ENCODE results near the gene CDCA4. TPM values are rescaled to one million over a fixed set of nuclear protein-coding genes. Genes with fewer than 3 reads are reported as not detected.

The CDCA4 gene
- total RNA-seq, 1 experiment from 2014 or later = 57.7 TPM

DNA sequence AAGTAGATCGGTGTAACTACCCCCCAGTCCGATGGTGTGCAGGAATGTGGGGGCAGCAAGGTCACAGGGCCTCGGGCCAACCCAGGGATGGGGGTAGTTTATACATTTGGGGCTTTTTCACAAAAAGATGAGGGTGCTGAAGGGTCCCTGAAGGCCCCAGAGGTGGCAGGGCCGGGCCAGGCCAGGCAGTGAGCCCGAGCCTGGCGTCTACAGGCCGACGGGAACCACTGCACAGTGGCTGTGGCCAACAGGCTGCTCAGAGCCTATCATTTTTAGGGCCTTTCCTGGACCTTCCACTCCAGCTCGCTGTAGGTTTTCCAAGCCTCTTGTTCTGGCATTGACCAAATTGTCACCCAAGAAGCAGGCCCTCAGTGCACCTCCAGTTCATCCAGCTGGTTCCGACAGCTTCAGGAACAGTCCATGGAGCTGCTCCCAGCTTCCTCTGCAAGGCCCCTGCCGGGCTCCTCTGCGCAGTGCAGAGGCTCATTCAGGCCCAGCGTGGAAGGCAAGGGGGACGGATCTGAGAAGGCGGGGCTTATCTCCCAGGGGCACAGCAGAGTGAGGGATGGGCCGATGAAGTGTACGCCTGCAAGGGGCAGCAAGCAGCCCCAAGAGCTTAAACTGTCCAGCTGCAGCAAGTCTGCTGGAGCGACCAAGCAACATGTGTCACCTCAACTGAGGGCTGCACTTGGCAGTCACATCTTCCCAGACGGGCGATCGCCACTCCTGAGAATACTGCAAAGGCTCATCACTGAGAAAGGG is 13.9 kb downstream of the CDCA4 start:
- H3K4me1 Mint-ChIP-seq = 0 out of 4 replicates have a peak, but pooled peaks cover 0 to 2% of the 10 kb centered on the region in 2 experiments
- no peak overlapping the region for H3K27ac ChIP-seq (ENCODE audit: insufficient read length, low read depth, low read length)
- H3K4me3 Mint-ChIP-seq = no peak overlapping the region
- peaks cover 17 to 46% (median 36%) of the 10 kb centered on the region in 3 experiments; a peak in 6 of 7 replicates for H3K36me3 Mint-ChIP-seq (ENCODE audit: insufficient read depth in 1 of 3, low read depth in 3 of 3)
- whole genome bisulfite sequencing (ENCODE audit: extremely low coverage, insufficient read length, low lambda C conversion rate) = no CpG with 5 or more reads among the region's 21 CpGs
- H4K8ac ChIP-seq (replicated peaks; ENCODE audit: insufficient read length, low read depth, low read length) = no peak overlapping the region
- H4K20me1 ChIP-seq (ENCODE audit: control insufficient read depth, insufficient read depth, insufficient read length) = no peaks in the 10 kb centered on the region
- no peak overlapping the region for H2BK120ac ChIP-seq (ENCODE audit: low read depth, low read length, poor library complexity, severe bottlenecking)
- H3K4me2 ChIP-seq (ENCODE audit: insufficient read depth, insufficient read length, low read length) = no peak overlapping the region
- no peaks in the 10 kb centered on the region for H3K4me1 ChIP-seq (ENCODE audit: insufficient read depth, low read length)
- H3K79me2 ChIP-seq (ENCODE audit: insufficient read depth, low read length) = peaks cover 4% of the 10 kb centered on the region; the same call in 1 of the 2 replicates
- no peak overlapping the region for H2AK5ac ChIP-seq (ENCODE audit: insufficient read length, low read length)
- no peak overlapping the region for H2BK20ac ChIP-seq (ENCODE audit: low read depth, low read length, poor library complexity, severe bottlenecking)
- no peaks in the 10 kb centered on the region for H3K27me3 Mint-ChIP-seq (ENCODE audit: low read depth)
- H3K9me3 ChIP-seq (ENCODE audit: control insufficient read depth, low read depth, low read length) = no peaks in the 10 kb centered on the region
- no peaks in the 10 kb centered on the region for H3K27me3 ChIP-seq (ENCODE audit: insufficient read depth, low read length)
- peaks cover 6% of the 10 kb centered on the region for H3K79me1 ChIP-seq (ENCODE audit: insufficient read depth, low read depth, low read length, poor library complexity, severe bottlenecking)
- H3K18ac ChIP-seq (ENCODE audit: insufficient read length, low read depth, low read length) = no peak overlapping the region
- no peak overlapping the region for H4K5ac ChIP-seq (ENCODE audit: insufficient read length, low read depth, low read length)
- DNase-seq = no peak
- H3K23me2 ChIP-seq (ENCODE audit: insufficient read length, low read depth, low read length, poor library complexity, severe bottlenecking) = no peaks in the 10 kb centered on the region
- TF ChIP-seq, protein P1, sequence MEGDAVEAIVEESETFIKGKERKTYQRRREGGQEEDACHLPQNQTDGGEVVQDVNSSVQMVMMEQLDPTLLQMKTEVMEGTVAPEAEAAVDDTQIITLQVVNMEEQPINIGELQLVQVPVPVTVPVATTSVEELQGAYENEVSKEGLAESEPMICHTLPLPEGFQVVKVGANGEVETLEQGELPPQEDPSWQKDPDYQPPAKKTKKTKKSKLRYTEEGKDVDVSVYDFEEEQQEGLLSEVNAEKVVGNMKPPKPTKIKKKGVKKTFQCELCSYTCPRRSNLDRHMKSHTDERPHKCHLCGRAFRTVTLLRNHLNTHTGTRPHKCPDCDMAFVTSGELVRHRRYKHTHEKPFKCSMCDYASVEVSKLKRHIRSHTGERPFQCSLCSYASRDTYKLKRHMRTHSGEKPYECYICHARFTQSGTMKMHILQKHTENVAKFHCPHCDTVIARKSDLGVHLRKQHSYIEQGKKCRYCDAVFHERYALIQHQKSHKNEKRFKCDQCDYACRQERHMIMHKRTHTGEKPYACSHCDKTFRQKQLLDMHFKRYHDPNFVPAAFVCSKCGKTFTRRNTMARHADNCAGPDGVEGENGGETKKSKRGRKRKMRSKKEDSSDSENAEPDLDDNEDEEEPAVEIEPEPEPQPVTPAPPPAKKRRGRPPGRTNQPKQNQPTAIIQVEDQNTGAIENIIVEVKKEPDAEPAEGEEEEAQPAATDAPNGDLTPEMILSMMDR (conservative IDR thresholded peaks at IDR 0.05) = no peak
- no peak overlapping the region for H3K14ac ChIP-seq (ENCODE audit: insufficient read depth, low read length)
- H4K91ac ChIP-seq (ENCODE audit: insufficient read length, low read depth, low read length) = no peak overlapping the region
- no peak overlapping the region for H2BK5ac ChIP-seq (ENCODE audit: insufficient read length, low read length)
- no peak overlapping the region for H3K9ac ChIP-seq (ENCODE audit: extremely low read depth, insufficient read length, low read length)
- H3K23ac ChIP-seq (ENCODE audit: insufficient read length, low read depth, low read length) = no peak overlapping the region
- H2AFZ ChIP-seq (ENCODE audit: low read length) = no peak overlapping the region
- no peak overlapping the region for H3K4ac ChIP-seq (ENCODE audit: low read depth, low read length)
- no peak overlapping the region for H3T11ph ChIP-seq (ENCODE audit: low read length)
- peak overlapping the region; percentile 67 to 90 (median 79); a peak in 3 of 7 replicates for H3K27ac Mint-ChIP-seq
- H2BK12ac ChIP-seq (ENCODE audit: insufficient read length, low read depth, low read length) = no peak overlapping the region
- H2BK15ac ChIP-seq (ENCODE audit: low read depth, low read length) = no peak overlapping the region
- H3K9me3 Mint-ChIP-seq = no peaks in the 10 kb centered on the region
- no peak overlapping the region for H3K56ac ChIP-seq (ENCODE audit: insufficient read length, low read depth, low read length)
